H9 (cell line): Measurements from ENCODE around the gene NEURL3. TPM values are rescaled to one million over a fixed set of nuclear protein-coding genes. Genes with fewer than 3 reads are reported as not detected.

ENCODE experiments used
- DNase-seq: peaks from one replicate; pipeline ENCODE4 v3.0.0-alpha.2; 2017
- H2AFZ ChIP-seq: one replicate; pipeline ENCODE4 v1.6.1; 2013; ENCODE audit warnings: mild to moderate bottlenecking, low read length, control low read depth, moderate library complexity
- H2AK5ac ChIP-seq: 2 replicates; pipeline ENCODE4 v1.6.1; 2013; ENCODE audit warnings: low read length, control low read depth, mixed read lengths; ENCODE audit not compliant: insufficient read length
- H2BK120ac ChIP-seq: one replicate; pipeline ENCODE4 v1.6.1; 2013; ENCODE audit warnings: low read depth, mild to moderate bottlenecking, low read length, control low read depth, inconsistent platforms; ENCODE audit not compliant: poor library complexity, severe bottlenecking
- H2BK12ac ChIP-seq: 2 replicates; pipeline ENCODE4 v1.6.1; 2013; ENCODE audit warnings: low read length, control low read depth, mixed read lengths, low read depth; ENCODE audit not compliant: insufficient read length
- H2BK15ac ChIP-seq: 2 replicates; pipeline ENCODE4 v1.6.1; 2013; ENCODE audit warnings: low read depth, low read length, control low read depth
- H2BK20ac ChIP-seq: one replicate; pipeline ENCODE4 v1.6.1; 2013; ENCODE audit warnings: low read depth, mild to moderate bottlenecking, low read length, control low read depth, inconsistent platforms; ENCODE audit not compliant: poor library complexity, severe bottlenecking
- H2BK5ac ChIP-seq: 2 replicates; pipeline ENCODE4 v1.6.1; 2013; ENCODE audit warnings: low read length, control low read depth, mixed read lengths; ENCODE audit not compliant: insufficient read length
- H3K14ac ChIP-seq: 2 replicates; pipeline ENCODE4 v1.6.1; 2013; ENCODE audit warnings: low read length, control low read depth; ENCODE audit not compliant: insufficient read depth
- H3K18ac ChIP-seq: 2 replicates; pipeline ENCODE4 v1.6.1; 2013; ENCODE audit warnings: low read depth, mild to moderate bottlenecking, mixed read lengths, low read length, control low read depth; ENCODE audit not compliant: insufficient read length
- H3K23ac ChIP-seq: 2 replicates; pipeline ENCODE4 v1.6.1; 2013; ENCODE audit warnings: low read length, control low read depth, mixed read lengths, low read depth; ENCODE audit not compliant: insufficient read length
- H3K23me2 ChIP-seq: 2 replicates; pipeline ENCODE4 v1.6.1; 2013; ENCODE audit warnings: low read depth, mild to moderate bottlenecking, mixed read lengths, low read length, control low read depth; ENCODE audit not compliant: insufficient read length, poor library complexity, severe bottlenecking
- H3K27ac ChIP-seq: 2 replicates; pipeline ENCODE4 v1.5.1; 2013; ENCODE audit warnings: low read length, control low read depth, mixed read lengths, low read depth; ENCODE audit not compliant: insufficient read length
- H3K27me3 ChIP-seq: 2 replicates; pipeline ENCODE4 v1.6.1; 2013; ENCODE audit warnings: low read length, control low read depth, inconsistent platforms; ENCODE audit not compliant: insufficient read depth
- H3K4ac ChIP-seq: 2 replicates; pipeline ENCODE4 v1.6.1; 2013; ENCODE audit warnings: low read depth, mild to moderate bottlenecking, control low read depth, inconsistent platforms, low read length, moderate library complexity
- H3K4me1 ChIP-seq: 2 replicates; pipeline ENCODE4 v1.6.1; 2013; ENCODE audit warnings: low read length, control low read depth, inconsistent platforms; ENCODE audit not compliant: insufficient read depth
- H3K4me2 ChIP-seq: 2 replicates; pipeline ENCODE4 v1.6.1; 2013; ENCODE audit warnings: low read length, control low read depth, mixed read lengths; ENCODE audit not compliant: insufficient read length, insufficient read depth
- H3K56ac ChIP-seq: 2 replicates; pipeline ENCODE4 v1.6.1; 2013; ENCODE audit warnings: low read depth, mild to moderate bottlenecking, mixed read lengths, low read length, control low read depth; ENCODE audit not compliant: insufficient read length
- H3K79me1 ChIP-seq: 2 replicates; pipeline ENCODE4 v1.6.1; 2013; ENCODE audit warnings: low read depth, mild to moderate bottlenecking, moderate library complexity, low read length, control low read depth, inconsistent platforms; ENCODE audit not compliant: insufficient read depth, poor library complexity, severe bottlenecking
- H3K79me2 ChIP-seq: 2 replicates; pipeline ENCODE4 v1.6.1; 2013; ENCODE audit warnings: low read length, control low read depth, inconsistent platforms; ENCODE audit not compliant: insufficient read depth
- H3K9ac ChIP-seq: 2 replicates; pipeline ENCODE4 v1.6.1; 2013; ENCODE audit warnings: low read length, control low read depth, mixed read lengths; ENCODE audit not compliant: insufficient read length; ENCODE audit errors: extremely low read depth
- H3K9me3 ChIP-seq: one replicate; pipeline ENCODE4 v1.6.1; 2013; ENCODE audit warnings: low read depth, low read length, inconsistent platforms; ENCODE audit not compliant: control insufficient read depth
- H3T11ph ChIP-seq: one replicate; pipeline ENCODE4 v1.6.1; 2013; ENCODE audit warnings: mild to moderate bottlenecking, low read length, control low read depth, inconsistent platforms
- H4K20me1 ChIP-seq: one replicate; pipeline ENCODE4 v1.6.1; 2013; ENCODE audit not compliant: control insufficient read depth, insufficient read length, insufficient read depth
- H4K5ac ChIP-seq: 2 replicates; pipeline ENCODE4 v1.6.1; 2013; ENCODE audit warnings: low read depth, mild to moderate bottlenecking, mixed read lengths, low read length, control low read depth; ENCODE audit not compliant: insufficient read length
- H4K8ac ChIP-seq: replicated peaks from 2 replicates; pipeline ENCODE4 v1.6.1; 2013; ENCODE audit warnings: low read length, control low read depth, mixed read lengths, low read depth; ENCODE audit not compliant: insufficient read length
- H4K91ac ChIP-seq: 2 replicates; pipeline ENCODE4 v1.6.1; 2013; ENCODE audit warnings: low read depth, mild to moderate bottlenecking, moderate library complexity, mixed read lengths, low read length, control low read depth; ENCODE audit not compliant: insufficient read length
- H3K27ac Mint-ChIP-seq, 3 experiments: 2 replicates in 2 of 3; 3 replicates in 1 of 3; pipeline ENCODE4 v1.8.0; 2020 to 2021; ENCODE audit warnings: mixed read lengths in 3 of 3, mild to moderate bottlenecking in 1 of 3, moderate library complexity in 1 of 3
- H3K27me3 Mint-ChIP-seq: 2 replicates; pipeline ENCODE4 v1.8.0; 2021; ENCODE audit warnings: low read depth, mild to moderate bottlenecking, moderate library complexity, mixed read lengths
- H3K36me3 Mint-ChIP-seq, 3 experiments: 2 replicates in 2 of 3; 3 replicates in 1 of 3; pipeline ENCODE4 v1.8.0; 2020 to 2021; ENCODE audit warnings: low read depth in 3 of 3, mixed read lengths in 3 of 3; ENCODE audit not compliant: insufficient read depth in 1 of 3
- H3K4me1 Mint-ChIP-seq, 2 experiments: 2 replicates each; pipeline ENCODE4 v1.8.0; 2020; ENCODE audit warnings: mixed read lengths in 2 of 2
- H3K4me3 Mint-ChIP-seq, 2 experiments: 2 replicates in 1 of 2; 3 replicates in 1 of 2; pipeline ENCODE4 v1.8.0; 2020 to 2021; ENCODE audit warnings: mild to moderate bottlenecking in 2 of 2, mixed read lengths in 2 of 2, moderate library complexity in 1 of 2
- H3K9me3 Mint-ChIP-seq, 2 experiments: 2 replicates in 1 of 2; 3 replicates in 1 of 2; pipeline ENCODE4 v1.8.0; 2020; ENCODE audit warnings: mild to moderate bottlenecking in 2 of 2, mixed read lengths in 2 of 2, moderate library complexity in 1 of 2
- CTCF ChIP-seq: fragments of 200-600 bp; sonication (generic); conservative IDR thresholded peaks from 3 replicates; pipeline ENCODE4 v1.8.0; 2021; ENCODE audit warnings: antibody characterized with exemption, mild to moderate bottlenecking
- WGBS: extraction: QIAGEN DNeasy Blood & Tissue Kit; methylation state at CpG from one replicate; pipeline ENCODE4 v1.1.7; 2013; ENCODE audit warnings: missing lambda C conversion rate, low lambda C conversion rate, mixed read lengths; ENCODE audit not compliant: insufficient read length; ENCODE audit errors: extremely low coverage; 5-methylcytosine and 5-hydroxymethylcytosine counted together
- total RNA-seq: library from RNA; stranded (reverse); gene quantifications from 2 replicates; pipeline ENCODE4 v1.2.1, GENCODE V29; 2021

NEURL3 gene
- total RNA-seq, 1 experiment from 2014 or later, result not detected

GRCh38 chr2:96510931-96511595 lies 5.9 kb upstream of the NEURL3 start:
- Mint-ChIP-seq H3K9me3 (no peaks in the 10 kb centered on the region; a peak in 4 of 5 replicates), H3K4me3 (no peak overlapping the region; a peak in 1 of 5 replicates), H3K27ac (peak overlapping the region in 1 of 3 experiments; percentile 5; a peak in 2 of 7 replicates), H3K4me1 (peaks cover 12 to 17% of the 10 kb centered on the region in 2 experiments), H3K27me3 (peaks cover 54% of the 10 kb centered on the region), H3K36me3 (no peaks in the 10 kb centered on the region; a peak in 1 of 7 replicates)
- no peak overlapping the region for H4K91ac ChIP-seq
- H3K79me1 ChIP-seq, result no peaks in the 10 kb centered on the region
- no peak overlapping the region for H4K5ac ChIP-seq
- no peak overlapping the region for H3K56ac ChIP-seq
- no peak overlapping the region for H2BK120ac ChIP-seq
- H3K79me2 ChIP-seq, result no peaks in the 10 kb centered on the region
- H3T11ph ChIP-seq, result no peak overlapping the region
- H3K23ac ChIP-seq, result no peak overlapping the region
- TF ChIP-seq CTCF, result no peak
- H3K9me3 ChIP-seq, result no peaks in the 10 kb centered on the region
- H3K4me1 ChIP-seq, result no peaks in the 10 kb centered on the region
- H2BK5ac ChIP-seq, result no peak overlapping the region
- H2AFZ ChIP-seq, result no peak overlapping the region
- H2BK15ac ChIP-seq, result no peak overlapping the region
- no peaks in the 10 kb centered on the region for H3K23me2 ChIP-seq
- H3K18ac ChIP-seq, result no peak overlapping the region
- no peak overlapping the region for H4K8ac ChIP-seq
- WGBS, result no CpG with 5 or more reads among the region's 6 CpGs
- no peak overlapping the region for H2BK12ac ChIP-seq
- DNase-seq, result no peak
- no peaks in the 10 kb centered on the region for H4K20me1 ChIP-seq
- H3K4me2 ChIP-seq, result no peak overlapping the region
- no peak overlapping the region for H2BK20ac ChIP-seq
- H3K4ac ChIP-seq, result no peak overlapping the region
- no peak overlapping the region for H3K14ac ChIP-seq
- no peaks in the 10 kb centered on the region; the same call in 1 of the 2 replicates for H3K27me3 ChIP-seq
- no peak overlapping the region for H2AK5ac ChIP-seq
- H3K27ac ChIP-seq, result no peak overlapping the region
- H3K9ac ChIP-seq, result no peak overlapping the region
